HepG2 (cell line): ENCODE data around the gene ARHGEF7. TPM values are rescaled to one million over a fixed set of nuclear protein-coding genes. Genes with fewer than 3 reads are reported as not detected.
A peak's percentile ranks its signal among the peaks of the same experiment; 100 is the strongest.

Source experiments
- ATAC-seq: fragments of 200-7000 bp; cut with Tn5 transposase; 3 replicates; pipeline ENCODE4 v1.9.1; 2020; ENCODE audit warnings: mild to moderate bottlenecking, moderate library complexity
- BruUV-seq: library from RNA; stranded (reverse); fragments of 400-500 nt; replicated peaks from 2 replicates; lab custom pipeline; 2021; lab: Mats Ljungman, UMichigan
- CTCF ChIA-PET: fragments of 300-600 bp; formaldehyde crosslinking; extraction: SDS; loops from one replicate; lab custom pipeline; 2021; ENCODE audit warnings: low total read pairs, inconsistent platforms, low intra/inter-chr PET ratio; lab: Yijun Ruan, JAX
- POLR2A ChIA-PET: fragments of 350-600 bp; sonication (Branson Sonifier 250); formaldehyde crosslinking; loops from one replicate; lab custom pipeline; 2020; ENCODE audit warnings: antibody characterized with exemption, inconsistent platforms; lab: Yijun Ruan, JAX
- DNase-seq: peaks from one replicate; pipeline ENCODE4 v3.0.0-alpha.2; 2015; ENCODE audit warnings: low spot score
- FAIRE-seq: peaks from 3 replicates; lab custom pipeline; 2011; peaks lifted over from hg19 to GRCh38; lab: Jason Lieb, UNC
- H2AFZ ChIP-seq: one replicate; pipeline ENCODE4 v1.6.1; 2011; ENCODE audit warnings: low read length, inconsistent platforms
- H3K27ac ChIP-seq: fragments of 300-600 bp; 3 replicates; pipeline ENCODE4 v1.8.0; 2011; ENCODE audit warnings: mixed run types, mild to moderate bottlenecking, mixed read lengths, low read length, inconsistent platforms; ENCODE audit not compliant: insufficient read depth; ENCODE audit errors: extremely low read length
- H3K27me3 ChIP-seq, 2 experiments: fragments of 200-600 bp in 1 of 2; 2 replicates in 1 of 2; 3 replicates in 1 of 2; pipeline versions ENCODE4 v1.6.0 to v1.8.0; 2011; ENCODE audit warnings: low read length in 2 of 2, mild to moderate bottlenecking in 2 of 2, moderate library complexity in 2 of 2, inconsistent platforms in 1 of 2; ENCODE audit not compliant: insufficient read depth in 2 of 2, control insufficient read depth in 1 of 2
- H3K36me3 ChIP-seq, 2 experiments: fragments of 200-600 bp in 1 of 2; replicated peaks in 1 of 2; 2 replicates in 1 of 2; 3 replicates in 1 of 2; pipeline versions ENCODE4 v1.5.1 to v1.8.0; 2011; ENCODE audit warnings: low read length in 2 of 2, inconsistent platforms in 1 of 2; ENCODE audit not compliant: insufficient read depth in 2 of 2, control insufficient read depth in 1 of 2
- H3K4me1 ChIP-seq: 2 replicates; pipeline ENCODE4 v1.5.1; 2012; ENCODE audit warnings: low read length, inconsistent platforms; ENCODE audit not compliant: insufficient read depth
- H3K4me2 ChIP-seq: 2 replicates; pipeline ENCODE4 v1.6.0; 2011; ENCODE audit warnings: low read depth, low read length, inconsistent platforms
- H3K4me3 ChIP-seq, 3 experiments: fragments of 200-600 bp in 1 of 3; sonication (generic), shearing (Covaris generic) in 1 of 3; replicated peaks in 1 of 3; 2 replicates each; pipeline ENCODE4 v1.5.1; 2011 to 2016; ENCODE audit warnings: low read length in 3 of 3, inconsistent platforms in 2 of 3, low read depth in 2 of 3, mild to moderate bottlenecking in 2 of 3, control low read depth in 1 of 3, mixed read lengths in 1 of 3; ENCODE audit not compliant: insufficient read depth in 1 of 3
- H3K79me2 ChIP-seq: one replicate; pipeline ENCODE4 v1.6.1; 2011; ENCODE audit warnings: low read length, inconsistent platforms; ENCODE audit not compliant: insufficient read depth
- H3K9ac ChIP-seq: 2 replicates; pipeline ENCODE4 v1.6.0; 2011; ENCODE audit warnings: mild to moderate bottlenecking, low read depth, low read length, inconsistent platforms; ENCODE audit not compliant: insufficient read depth
- H3K9me3 ChIP-seq: 2 replicates; pipeline ENCODE4 v1.5.1; 2012; ENCODE audit warnings: mild to moderate bottlenecking, low read length
- H4K20me1 ChIP-seq: 2 replicates; pipeline ENCODE4 v1.6.0; 2011; ENCODE audit warnings: inconsistent platforms, mild to moderate bottlenecking, low read length, moderate library complexity; ENCODE audit not compliant: insufficient read depth
- ISL2 ChIP-seq: sonication (generic); formaldehyde crosslinking; IDR thresholded peaks from 2 replicates; pipeline ENCODE4 v1.5.0; 2020; ENCODE audit warnings: missing genetic modification reagents
- LCORL ChIP-seq, 2 experiments: fragments of 450-650 bp in 1 of 2; sonication (generic) in 1 of 2; formaldehyde crosslinking in 1 of 2; IDR thresholded peaks; 2 replicates each; pipeline versions ENCODE4 v1.5.0 to v1.6.1; 2017 to 2020; ENCODE audit warnings: antibody characterized with exemption in 1 of 2, missing genetic modification reagents in 1 of 2
- PRDM4 ChIP-seq: sonication (generic); formaldehyde crosslinking; IDR thresholded peaks from 2 replicates; pipeline ENCODE4 v1.9.0; 2021; ENCODE audit warnings: missing genetic modification reagents, borderline replicate concordance
- SAFB2 ChIP-seq: sonication (generic); formaldehyde crosslinking; IDR thresholded peaks from 2 replicates; pipeline ENCODE4 v1.5.1; 2020; ENCODE audit warnings: missing genetic modification reagents, low read depth, mild to moderate bottlenecking, borderline replicate concordance
- SMAD3 ChIP-seq: sonication (generic); formaldehyde crosslinking; IDR thresholded peaks from 2 replicates; pipeline ENCODE4 v1.4.0; 2020; ENCODE audit warnings: missing genetic modification reagents
- TRIM22 ChIP-seq: fragments of 450-650 bp; IDR thresholded peaks from 2 replicates; pipeline ENCODE4 v1.6.1; 2017
- ZNF180 ChIP-seq: sonication (generic); formaldehyde crosslinking; IDR thresholded peaks from 2 replicates; pipeline ENCODE4 v1.4.0; 2020; ENCODE audit warnings: low read depth, missing genetic modification reagents, borderline replicate concordance
- ZNF207 ChIP-seq: fragments of 450-650 bp; IDR thresholded peaks from 2 replicates; pipeline ENCODE4 v1.6.1; 2016; ENCODE audit warnings: antibody characterized with exemption, borderline replicate concordance
- ZNF224 ChIP-seq: sonication (generic); formaldehyde crosslinking; IDR thresholded peaks from 2 replicates; pipeline ENCODE4 v1.5.0; 2020; ENCODE audit warnings: mild to moderate bottlenecking, missing genetic modification reagents
- ZNF3 ChIP-seq: IDR thresholded peaks from 2 replicates; pipeline ENCODE4 v1.7.0; 2017; ENCODE audit warnings: inconsistent platforms
- ZNF800 ChIP-seq: sonication (generic); formaldehyde crosslinking; IDR thresholded peaks from 2 replicates; pipeline ENCODE4 v1.4.0; 2020; ENCODE audit warnings: missing genetic modification reagents
- WGBS: methylation state at CpG from one replicate; pipeline ENCODE4 v1.1.6; 2017; ENCODE audit warnings: low lambda C conversion rate; 5-methylcytosine and 5-hydroxymethylcytosine counted together
- in situ Hi-C: cut with HindIII; loops from 2 replicates; pipeline ENCODE4 v1.10.0; 2017; ENCODE audit warnings: low pct_unique_long_range_greater_than_20kb; ENCODE audit not compliant: extremely low pct_ligation_motif_present
- intact Hi-C: fragments of 100-400 bp; cut with micrococcal nuclease; formaldehyde crosslinking; loops from one replicate; pipeline ENCODE4 v1.10.0; 2022; ENCODE audit not compliant: unreplicated experiment
- polyA plus RNA-seq, 8 experiments: library from polyadenylated mRNA; depleted of rRNA in 3 of 8; stranded (reverse) in 7 of 8; unstranded in 1 of 8; fragments of >200 nt; fragmentation: Illumina TruSeq in 4 of 8; extraction: Trizol in 4 of 8; gene quantifications; 2 replicates each; pipeline versions ENCODE4 v1.2.1 to v1.2.3, GENCODE V29; 2011 to 2016; ENCODE audit warnings: low read depth in 4 of 8, missing spikeins in 1 of 8, mixed read lengths in 1 of 8; ENCODE audit not compliant: insufficient read depth in 1 of 8
- total RNA-seq, 5 experiments: library from RNA; depleted of rRNA; stranded (reverse); fragments of >200 nt; fragmentation: Illumina TruSeq; extraction: Trizol; gene quantifications; 2 replicates each; pipeline ENCODE4 v1.2.3, GENCODE V29; 2016; ENCODE audit warnings: low read depth in 1 of 5
- TF ChIP-seq, protein P1 (sequence below): IDR thresholded peaks from 2 replicates; pipeline ENCODE4 v1.6.1; 2016; ENCODE audit warnings: missing compliant biosample characterization, missing genetic modification reagents, borderline replicate concordance

ARHGEF7 gene
- total and polyA plus RNA-seq, 2 of the 13 experiments (the other 11 are each of a cell fraction or from before 2014, with no cell fraction given), result 15.7 to 22.3 TPM

GRCh38 chr13:111122631-111123030 is 7.5 kb downstream of the ARHGEF7 start:
- Histone ChIP-seq H3K9ac (no peak overlapping the region), H3K9me3 (no peaks in the 10 kb centered on the region), H3K27me3 (peaks cover 7 to 51% of the 10 kb centered on the region in 2 experiments), H3K4me3 (no peak overlapping the region), H3K79me2 (no peaks in the 10 kb centered on the region), H3K27ac (no peak overlapping the region), H3K36me3 (no peaks in the 10 kb centered on the region), H3K4me2 (no peak overlapping the region), H2AFZ (no peak overlapping the region), H3K4me1 (no peaks in the 10 kb centered on the region), H4K20me1 (no peaks in the 10 kb centered on the region)
- WGBS, result 64% methylated on average over 7 of the region's 9 CpGs
- peak; percentile 34; the same call in 1 of the 3 replicates for ATAC-seq
- CTCF ChIA-PET, result no interaction called here
- no peak for DNase-seq
- BruUV-seq, result no TSS peak
- FAIRE-seq, result no peak
- in situ Hi-C loops, result no loop called here
- intact Hi-C loops, result no loop called here
- TF ChIP-seq SMAD3 (CRISPR knock-in tag) (no peak), SAFB2 (CRISPR knock-in tag) (no peak), ZNF3 (CRISPR knock-in tag) (no peak), ZNF207 (no peak), ZNF800 (CRISPR knock-in tag) (no peak), ISL2 (CRISPR knock-in tag) (no peak)
- POLR2A ChIA-PET, result no interaction called here

GRCh38 chr13:111123221-111123620 is 8.1 kb downstream of the ARHGEF7 start:
- peaks cover 7 to 45% of the 10 kb centered on the region in 2 experiments for H3K27me3 ChIP-seq
- FAIRE-seq (no peak), DNase-seq (no peak), ATAC-seq (no peak)
- in situ Hi-C loops, result no loop called here
- no peaks in the 10 kb centered on the region for H4K20me1 ChIP-seq
- no TSS peak for BruUV-seq
- WGBS, result 45% methylated on average over 4 of the region's 4 CpGs
- no peaks in the 10 kb centered on the region for H3K36me3 ChIP-seq
- intact Hi-C loops, result no loop called here
- no peak overlapping the region for H3K4me2 ChIP-seq
- H3K4me3 ChIP-seq, result no peak overlapping the region
- ChIA-PET POLR2A (no interaction called here), CTCF (no interaction called here)
- H3K79me2 ChIP-seq, result no peaks in the 10 kb centered on the region
- H3K27ac ChIP-seq, result no peak overlapping the region
- H3K4me1 ChIP-seq, result no peaks in the 10 kb centered on the region
- H3K9ac ChIP-seq, result no peak overlapping the region
- H2AFZ ChIP-seq, result no peak overlapping the region
- TF ChIP-seq LCORL (IDR thresholded peaks at IDR 0.05), result no peak
- TF ChIP-seq LCORL (CRISPR knock-in tag; IDR thresholded peaks at IDR 0.05), result no peak
- TF ChIP-seq ZNF180, result no peak
- no peak for TF ChIP-seq TRIM22
- no peak for TF ChIP-seq ZNF224 (CRISPR knock-in tag)
- no peak for TF ChIP-seq PRDM4 (CRISPR knock-in tag)
- TF ChIP-seq, protein P1, sequence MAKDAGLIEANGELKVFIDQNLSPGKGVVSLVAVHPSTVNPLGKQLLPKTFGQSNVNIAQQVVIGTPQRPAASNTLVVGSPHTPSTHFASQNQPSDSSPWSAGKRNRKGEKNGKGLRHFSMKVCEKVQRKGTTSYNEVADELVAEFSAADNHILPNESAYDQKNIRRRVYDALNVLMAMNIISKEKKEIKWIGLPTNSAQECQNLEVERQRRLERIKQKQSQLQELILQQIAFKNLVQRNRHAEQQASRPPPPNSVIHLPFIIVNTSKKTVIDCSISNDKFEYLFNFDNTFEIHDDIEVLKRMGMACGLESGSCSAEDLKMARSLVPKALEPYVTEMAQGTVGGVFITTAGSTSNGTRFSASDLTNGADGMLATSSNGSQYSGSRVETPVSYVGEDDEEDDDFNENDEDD (CRISPR knock-in tag), result no peak
- H3K9me3 ChIP-seq, result no peaks in the 10 kb centered on the region
